GM21381 (cell line): ENCODE results near the gene EPN1.
A peak's percentile ranks its signal among the peaks of the same experiment; 100 is the strongest.

Experiments
- ATAC-seq: cut with Tn5 transposase; IDR thresholded peaks from one replicate; pipeline ENCODE4 v1.9.1; 2021; ENCODE audit warnings: mild to moderate bottlenecking, moderate library complexity; ENCODE audit not compliant: unreplicated experiment

Gene EPN1

DNA sequence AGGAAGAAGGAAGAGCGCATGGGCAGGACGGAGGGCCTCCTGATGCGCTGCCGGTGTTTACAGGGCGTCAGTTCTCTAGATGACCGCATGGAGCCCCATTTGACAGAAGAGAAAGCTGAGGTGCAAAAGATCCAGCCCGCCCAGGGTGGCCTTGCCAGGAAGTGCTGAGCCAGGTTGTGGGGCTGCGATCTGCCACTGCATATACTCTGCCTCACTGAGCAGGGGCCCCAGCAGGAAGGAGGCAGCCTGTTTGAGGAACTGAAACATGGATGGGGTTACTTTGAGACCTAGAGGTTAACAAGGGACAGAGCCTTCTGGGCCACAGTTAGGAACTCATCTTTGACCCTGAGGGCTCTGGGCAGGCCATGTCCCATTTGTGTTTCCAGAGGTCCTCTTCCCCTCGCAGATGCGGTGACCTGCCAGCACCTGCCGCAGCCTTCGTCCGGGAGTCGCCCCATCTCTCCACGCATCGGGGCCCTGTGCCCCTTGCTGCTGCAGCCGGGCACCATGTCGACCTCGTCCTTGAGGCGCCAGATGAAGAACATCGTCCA lies 3.2 kb downstream of the EPN1 start:
- ATAC-seq = peak; percentile 73

DNA sequence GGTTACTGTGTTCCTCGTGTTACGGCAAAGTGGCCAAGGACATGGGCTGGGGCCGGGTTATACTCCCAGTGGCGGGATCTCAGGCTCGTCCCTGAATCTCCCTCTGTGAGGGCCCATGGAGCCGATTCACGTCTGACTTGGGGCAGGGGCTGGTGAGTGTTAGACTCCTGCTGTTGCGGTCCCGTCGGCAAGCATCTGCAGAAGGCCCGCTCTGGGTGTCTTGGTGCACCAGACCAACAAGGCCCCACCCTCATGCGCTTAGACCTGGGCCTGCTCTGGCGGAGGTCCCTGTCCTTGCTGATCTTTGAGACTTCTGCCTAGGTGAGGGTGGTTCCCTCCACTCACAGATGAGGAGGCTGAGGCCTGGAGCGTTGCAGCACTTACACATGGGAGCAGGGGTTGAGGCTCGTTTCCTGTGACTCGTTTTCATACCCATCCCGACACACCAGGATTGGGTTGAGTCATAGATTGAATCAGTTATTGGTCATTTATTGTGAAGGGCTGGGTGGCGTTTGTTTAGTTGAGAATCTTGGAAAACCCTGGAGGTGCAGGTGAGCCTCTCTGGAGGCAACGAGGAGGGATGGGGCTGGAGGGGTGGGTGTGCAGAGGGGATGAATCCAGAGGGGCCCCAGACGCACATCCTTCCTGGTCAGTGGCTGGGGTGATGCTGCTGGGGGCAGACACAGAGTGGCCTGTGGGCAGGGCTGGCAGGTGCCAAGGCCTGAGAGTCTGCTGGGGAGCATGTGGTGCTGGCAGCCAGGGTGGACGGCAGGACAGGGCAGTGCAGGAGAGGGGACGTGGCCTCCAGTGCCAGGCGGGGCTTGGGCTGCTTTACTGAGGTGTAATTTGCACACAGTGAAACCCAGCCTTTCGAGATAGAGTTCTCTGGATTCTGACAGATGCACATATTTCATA lies 4.6 kb downstream of the EPN1 start:
- no peak for ATAC-seq

DNA sequence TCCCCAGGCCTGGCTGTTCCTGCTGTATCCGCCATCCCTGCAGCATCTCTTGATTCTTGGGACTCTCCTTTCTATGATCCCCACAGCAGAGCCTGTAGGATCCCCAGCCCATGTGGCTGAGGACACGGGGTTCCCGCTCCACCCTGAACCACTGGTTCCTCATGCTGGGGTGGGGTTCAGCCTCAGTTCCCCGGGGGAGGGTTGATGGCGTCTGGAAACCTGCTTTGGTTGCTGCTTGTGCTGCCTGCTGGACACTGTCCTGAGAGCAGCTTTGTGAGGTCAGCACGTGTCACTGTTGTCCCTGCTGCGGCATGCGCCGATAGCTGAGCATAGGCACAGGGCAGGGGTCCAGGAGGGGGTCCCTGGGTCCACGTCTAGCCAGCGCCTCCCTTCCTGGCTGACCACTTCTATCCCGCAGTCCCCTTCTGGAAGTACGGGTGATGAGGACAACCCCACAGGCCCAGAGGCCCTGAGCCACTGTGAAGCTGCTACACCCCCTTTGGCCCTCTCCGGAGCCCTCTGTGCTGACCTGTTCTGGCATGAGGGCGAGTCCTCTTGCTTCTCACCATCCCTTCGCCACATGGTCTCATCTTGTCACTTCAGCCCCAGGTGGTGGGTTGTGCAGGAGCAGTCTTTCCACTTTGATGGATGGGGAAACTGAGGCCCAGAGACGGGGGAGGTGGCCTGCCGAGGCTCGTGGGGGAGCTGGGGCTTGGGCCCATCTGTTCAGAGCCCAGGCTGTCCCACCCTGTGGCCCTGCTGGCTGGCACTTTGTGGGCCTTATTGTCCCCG lies 5.5 kb downstream of the EPN1 start:
- ATAC-seq = no peak

- ATAC-seq = no peak
These were observed 6.4 kb downstream of the EPN1 start for GRCh38 chr19:55681131-55682092.

- ATAC-seq = no peak
These were observed 8.6 kb downstream of the EPN1 start for GRCh38 chr19:55683449-55684261.

GRCh38 chr19:55684946-55685681 lies 10.1 kb downstream of the EPN1 start:
- ATAC-seq = no peak

DNA sequence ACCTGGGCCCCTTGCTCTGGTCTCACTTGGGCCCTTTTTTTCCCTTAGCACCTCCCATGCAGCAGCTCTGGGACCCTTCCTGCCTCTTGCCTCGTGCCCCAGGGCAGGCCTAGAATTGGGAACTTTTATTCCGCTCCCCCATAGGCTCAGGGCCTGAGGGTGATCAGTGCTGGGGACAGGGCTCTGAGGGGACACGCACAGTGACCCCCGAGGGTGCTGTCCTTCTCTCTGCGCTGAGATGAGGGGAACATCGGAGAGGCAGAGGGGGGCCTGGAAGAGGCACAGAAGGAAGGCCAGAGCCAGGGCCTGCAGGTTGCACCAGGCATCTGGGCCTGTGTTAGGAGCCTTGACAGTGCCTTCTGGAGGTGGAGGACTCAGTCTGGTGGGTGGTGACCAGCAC lies 10.8 kb downstream of the EPN1 start:
- no peak for ATAC-seq

DNA sequence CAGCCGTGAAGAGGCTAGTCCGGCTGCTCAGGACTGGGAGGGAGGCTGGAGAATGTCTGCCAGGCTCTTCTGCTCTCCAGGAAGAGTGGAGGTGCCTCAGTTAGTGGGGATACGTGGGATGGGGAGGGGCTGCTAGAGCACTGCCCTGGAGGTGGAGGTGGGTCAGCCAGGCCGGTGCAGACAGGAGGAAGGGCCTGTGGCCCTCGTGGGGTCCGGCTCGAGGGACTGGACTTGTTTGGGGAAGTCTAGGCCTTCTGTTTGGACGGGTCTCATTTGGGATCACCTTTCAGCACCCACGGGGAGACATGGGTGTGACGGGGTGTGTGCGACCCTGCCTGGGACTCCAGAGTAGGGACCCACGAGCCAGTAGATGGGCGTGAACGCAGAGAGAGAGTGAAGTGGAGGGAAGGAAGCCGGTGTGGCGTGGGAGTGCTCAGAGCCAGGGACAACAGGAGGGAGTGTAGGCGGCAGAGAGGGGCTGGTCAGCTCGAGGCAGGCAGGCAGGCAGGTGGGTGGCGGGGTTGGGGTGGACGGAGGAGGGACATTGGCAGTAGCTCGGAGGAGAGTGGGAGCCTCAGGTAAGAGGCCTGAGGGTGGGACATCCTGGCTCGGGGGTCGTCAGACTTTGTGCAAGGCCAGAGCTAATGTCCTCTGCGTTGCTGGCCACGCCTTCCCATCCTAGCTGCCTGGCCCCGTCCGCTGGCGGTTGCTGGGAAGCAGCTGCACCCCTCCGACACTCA lies 11.5 kb downstream of the EPN1 start:
- no peak for ATAC-seq

- no peak for ATAC-seq
These were observed 12.5 kb downstream of the EPN1 start for GRCh38 chr19:55687281-55688201.

DNA sequence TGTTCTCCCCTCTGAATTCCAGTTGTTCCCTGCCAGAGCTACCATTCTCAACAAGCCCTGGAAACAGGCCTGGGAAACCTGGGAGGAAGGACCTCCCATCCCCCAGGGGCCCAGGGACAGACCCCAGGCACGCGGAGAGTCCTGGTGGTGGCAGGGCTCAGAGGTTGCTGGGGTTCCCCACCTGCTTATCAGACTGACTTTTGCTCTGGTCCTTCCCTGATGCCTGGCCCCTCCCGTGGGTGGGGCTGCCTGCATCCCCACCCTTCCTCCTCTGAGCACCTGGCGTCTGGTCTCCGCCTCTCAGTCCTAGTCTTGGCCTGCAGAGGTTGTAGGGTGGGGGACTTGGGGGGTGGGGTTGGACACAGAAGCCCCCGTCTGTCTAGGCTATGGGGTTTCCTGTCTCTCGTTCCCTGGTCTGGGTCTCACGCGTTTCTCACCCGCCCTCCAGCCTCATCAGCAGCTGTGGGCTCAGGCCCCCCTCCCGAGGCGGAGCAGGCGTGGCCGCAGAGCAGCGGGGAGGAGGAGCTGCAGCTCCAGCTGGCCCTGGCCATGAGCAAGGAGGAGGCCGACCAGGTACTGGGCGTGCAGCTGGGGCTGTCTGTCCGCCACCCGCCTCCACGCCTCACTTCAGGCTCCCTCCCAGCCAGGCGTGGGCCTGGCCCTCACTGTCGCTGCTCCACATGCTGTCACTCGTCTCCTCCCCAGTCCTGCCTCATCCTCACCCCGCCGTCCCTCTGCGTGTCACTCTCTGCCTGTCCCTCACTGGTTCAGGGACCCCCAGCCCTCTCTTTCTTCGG lies 13.6 kb downstream of the EPN1 start:
- no peak for ATAC-seq

DNA sequence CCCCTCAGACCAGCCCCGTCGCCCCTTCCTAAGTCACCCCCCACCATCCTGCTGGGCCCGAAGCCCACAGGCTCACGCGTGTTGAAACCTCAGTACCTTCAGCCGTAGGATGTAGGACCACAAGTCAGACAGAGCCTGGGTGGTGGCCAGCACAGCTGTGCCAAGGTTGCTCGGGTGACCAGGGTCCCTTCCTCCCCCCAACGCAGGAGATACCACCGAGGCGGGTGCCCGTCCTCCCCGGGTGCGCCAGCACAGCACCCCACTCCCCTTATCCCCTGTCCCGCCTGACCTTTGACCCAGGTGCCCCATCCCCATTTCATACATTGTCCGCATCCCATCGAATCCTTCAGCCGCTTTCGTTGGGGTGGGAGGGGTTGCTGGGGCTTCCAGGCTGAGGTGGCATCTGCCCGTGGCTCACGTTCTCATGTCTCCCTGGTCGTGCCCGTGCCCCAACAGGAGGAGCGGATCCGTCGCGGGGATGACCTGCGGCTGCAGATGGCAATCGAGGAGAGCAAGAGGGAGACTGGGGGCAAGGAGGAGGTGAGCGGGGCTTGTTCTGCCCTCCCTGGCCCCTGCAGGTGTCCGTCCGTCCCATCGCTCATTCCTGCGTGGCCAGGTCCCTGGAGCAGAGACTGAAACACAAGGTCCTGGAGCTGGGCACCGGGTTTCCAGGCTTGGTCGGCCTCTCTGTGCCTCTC lies 14.5 kb downstream of the EPN1 start:
- ATAC-seq = no peak

DNA sequence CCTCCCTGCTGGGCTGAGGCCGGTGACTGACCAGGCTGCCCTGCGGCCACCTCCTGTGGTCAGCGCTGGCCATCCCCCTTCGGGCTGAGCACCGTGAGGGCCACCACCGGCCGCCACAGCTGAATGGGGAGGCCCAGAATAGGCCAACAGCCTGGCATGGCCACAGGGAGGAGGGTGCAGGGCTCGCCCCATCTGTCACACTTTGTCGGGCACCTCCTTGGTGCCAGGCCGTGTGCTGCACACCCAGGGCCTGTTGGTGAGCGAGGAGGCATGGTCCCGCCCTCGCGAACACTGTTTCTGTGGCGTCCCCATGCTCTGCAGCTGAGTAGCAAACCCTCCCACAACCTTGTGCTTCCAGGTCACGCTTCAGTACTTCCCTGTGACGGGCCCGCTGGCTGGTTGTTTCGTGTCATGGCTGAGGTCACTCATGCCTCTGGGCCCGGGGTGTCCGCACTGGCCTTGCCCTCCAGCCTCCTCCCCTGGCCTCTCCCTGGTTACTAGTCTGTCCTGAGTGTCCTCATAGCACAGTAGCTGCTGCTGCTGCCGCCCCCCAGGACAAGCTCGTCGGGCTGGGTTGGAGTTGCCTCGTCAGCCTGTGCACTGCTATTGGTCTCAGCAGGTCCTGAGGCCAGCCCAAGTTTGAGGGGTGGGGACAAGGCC lies 15.2 kb downstream of the EPN1 start:
- ATAC-seq = no peak

GRCh38 chr19:55690769-55691545 lies 15.9 kb downstream of the EPN1 start:
- no peak for ATAC-seq
